ENCODE data around the gene MT1X. TPM values are rescaled to one million over a fixed set of nuclear protein-coding genes. Genes with fewer than 3 reads are reported as not detected.
A peak's percentile ranks its signal among the peaks of the same experiment; 100 is the strongest.

MT1X gene
- total and polyA plus RNA-seq, 2 of the 13 experiments (the other 11 are each of a cell fraction or from before 2014, with no cell fraction given): 19.7 to 288 TPM

DNA sequence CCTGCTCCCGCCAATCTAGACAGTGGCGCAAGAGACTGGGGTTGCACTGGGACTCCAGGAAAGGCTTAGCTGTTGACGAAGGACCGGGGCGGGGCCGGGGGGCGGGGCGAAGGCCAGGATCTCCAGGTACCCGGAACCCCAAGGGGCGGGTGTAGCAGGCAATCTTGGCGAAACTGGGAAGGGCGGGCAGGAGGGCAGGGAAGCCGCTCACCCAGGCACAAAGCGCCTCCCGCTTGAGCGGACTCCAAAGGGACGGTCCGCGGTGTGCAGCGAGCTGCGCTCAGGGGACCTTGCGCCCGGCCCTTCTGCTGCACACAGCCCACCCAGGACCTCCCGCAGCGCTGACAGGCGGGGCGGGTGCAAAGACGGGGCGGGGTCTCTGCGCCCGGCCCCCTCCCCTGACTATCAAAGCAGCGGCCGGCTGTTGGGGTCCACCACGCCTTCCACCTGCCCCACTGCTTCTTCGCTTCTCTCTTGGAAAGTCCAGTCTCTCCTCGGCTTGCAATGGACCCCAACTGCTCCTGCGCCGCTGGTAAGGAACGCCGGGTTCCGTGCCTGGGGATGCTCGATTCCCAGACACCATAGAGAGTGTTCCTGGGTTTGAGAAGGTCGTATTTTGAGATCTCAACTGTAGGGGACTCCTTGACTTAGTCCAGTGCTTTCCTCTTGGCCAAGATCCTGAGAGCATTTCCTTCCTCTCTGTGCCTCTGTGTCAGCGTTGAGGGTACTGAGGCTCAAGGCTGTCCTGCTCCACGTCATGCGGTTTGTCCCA, 24.5 kb upstream of the MT1X start, which contains the start of gene MT1F (continued):
- TF ChIP-seq ZNF18 (CRISPR knock-in tag; IDR thresholded peaks at IDR 0.05; ENCODE audit: insufficient replicate concordance) (no peak), ZNF318 (CRISPR knock-in tag; IDR thresholded peaks at IDR 0.05) (no peak), ZFX (CRISPR knock-in tag; IDR thresholded peaks at IDR 0.05; ENCODE audit: low read depth) (no peak), ZKSCAN5 (CRISPR knock-in tag; IDR thresholded peaks at IDR 0.05) (no peak), PHF5A (CRISPR knock-in tag; IDR thresholded peaks at IDR 0.05; ENCODE audit: low read depth, unreplicated experiment) (no peak), ZFP1 (CRISPR knock-in tag; IDR thresholded peaks at IDR 0.05) (0 out of 2 replicates have a peak, but pooled peaks have one; percentile 22), ZMYM3 (CRISPR knock-in tag; IDR thresholded peaks at IDR 0.05) (peak; percentile 42; the same call in 1 of the 2 replicates), ZNF335 (CRISPR knock-in tag; IDR thresholded peaks at IDR 0.05) (no peak), RFX5 (IDR thresholded peaks at IDR 0.05; ENCODE audit: low read depth, low read length) (no peak), HOXD1 (CRISPR knock-in tag; IDR thresholded peaks at IDR 0.05) (no peak), CCDC6 (CRISPR knock-in tag; IDR thresholded peaks at IDR 0.05) (no peak; the same call in 1 of the 2 replicates), ZNF678 (CRISPR knock-in tag; IDR thresholded peaks at IDR 0.05) (no peak)
- TF ChIP-seq, protein P1, sequence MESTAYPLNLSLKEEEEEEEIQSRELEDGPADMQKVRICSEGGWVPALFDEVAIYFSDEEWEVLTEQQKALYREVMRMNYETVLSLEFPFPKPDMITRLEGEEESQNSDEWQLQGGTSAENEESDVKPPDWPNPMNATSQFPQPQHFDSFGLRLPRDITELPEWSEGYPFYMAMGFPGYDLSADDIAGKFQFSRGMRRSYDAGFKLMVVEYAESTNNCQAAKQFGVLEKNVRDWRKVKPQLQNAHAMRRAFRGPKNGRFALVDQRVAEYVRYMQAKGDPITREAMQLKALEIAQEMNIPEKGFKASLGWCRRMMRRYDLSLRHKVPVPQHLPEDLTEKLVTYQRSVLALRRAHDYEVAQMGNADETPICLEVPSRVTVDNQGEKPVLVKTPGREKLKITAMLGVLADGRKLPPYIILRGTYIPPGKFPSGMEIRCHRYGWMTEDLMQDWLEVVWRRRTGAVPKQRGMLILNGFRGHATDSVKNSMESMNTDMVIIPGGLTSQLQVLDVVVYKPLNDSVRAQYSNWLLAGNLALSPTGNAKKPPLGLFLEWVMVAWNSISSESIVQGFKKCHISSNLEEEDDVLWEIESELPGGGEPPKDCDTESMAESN (CRISPR knock-in tag; conservative IDR thresholded peaks at IDR 0.05): no peak
- TF ChIP-seq, protein P2, sequence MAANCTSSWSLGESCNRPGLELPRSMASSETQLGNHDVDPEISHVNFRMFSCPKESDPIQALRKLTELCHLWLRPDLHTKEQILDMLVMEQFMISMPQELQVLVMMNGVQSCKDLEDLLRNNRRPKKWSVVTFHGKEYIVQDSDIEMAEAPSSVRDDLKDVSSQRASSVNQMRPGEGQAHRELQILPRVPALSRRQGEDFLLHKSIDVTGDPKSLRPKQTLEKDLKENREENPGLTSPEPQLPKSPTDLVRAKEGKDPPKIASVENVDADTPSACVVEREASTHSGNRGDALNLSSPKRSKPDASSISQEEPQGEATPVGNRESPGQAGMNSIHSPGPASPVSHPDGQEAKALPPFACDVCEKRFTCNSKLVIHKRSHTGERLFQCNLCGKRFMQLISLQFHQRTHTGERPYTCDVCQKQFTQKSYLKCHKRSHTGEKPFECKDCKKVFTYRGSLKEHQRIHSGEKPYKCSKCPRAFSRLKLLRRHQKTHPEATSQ (CRISPR knock-in tag; IDR thresholded peaks at IDR 0.05; ENCODE audit: borderline replicate concordance): no peak

Measured in HepG2 (cell line).